ENCODE data around the gene TBX15. TPM values are rescaled to one million over a fixed set of nuclear protein-coding genes. Genes with fewer than 3 reads are reported as not detected.

Gene TBX15
- total and polyA plus RNA-seq, 3 donors from 2014 or later: 0.63 to 1.5 (median 0.74) TPM

DNA sequence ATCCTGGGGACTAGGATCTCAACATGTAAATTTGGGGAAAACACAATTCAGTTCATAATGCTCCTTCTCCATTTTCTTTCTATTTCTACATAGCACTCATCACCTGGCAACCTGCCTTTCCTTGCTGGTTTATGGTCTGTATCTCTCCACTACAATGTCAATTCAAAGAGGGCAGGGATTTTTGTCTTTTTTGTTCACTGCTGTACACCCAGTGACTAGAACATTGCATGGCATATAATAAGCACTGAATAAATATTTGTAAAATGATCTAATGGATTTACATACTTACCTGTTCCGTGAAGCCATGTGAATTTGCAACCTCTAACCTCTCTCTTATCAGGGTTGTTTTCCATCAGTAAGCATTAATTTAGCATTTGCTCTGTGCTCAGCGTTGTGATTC lies 27.4 kb upstream of the TBX15 start:
- intact Hi-C loops (cut with DNase I; ENCODE audit: low total_unique reads): no loop called here
- DNase-seq: no peak
- Histone ChIP-seq H3K27me3 (no peaks in the 10 kb centered on the region), H3K36me3 (ENCODE audit: low read depth, missing control alignments) (no peaks in the 10 kb centered on the region), H3K4me1 (no peaks in the 10 kb centered on the region), H3K9me3 (no peaks in the 10 kb centered on the region), H3K4me3 (no peak overlapping the region), H3K27ac (no peak overlapping the region)
- TF ChIP-seq POLR2A (IDR thresholded peaks at IDR 0.05): no peak
- TF ChIP-seq, protein P1, sequence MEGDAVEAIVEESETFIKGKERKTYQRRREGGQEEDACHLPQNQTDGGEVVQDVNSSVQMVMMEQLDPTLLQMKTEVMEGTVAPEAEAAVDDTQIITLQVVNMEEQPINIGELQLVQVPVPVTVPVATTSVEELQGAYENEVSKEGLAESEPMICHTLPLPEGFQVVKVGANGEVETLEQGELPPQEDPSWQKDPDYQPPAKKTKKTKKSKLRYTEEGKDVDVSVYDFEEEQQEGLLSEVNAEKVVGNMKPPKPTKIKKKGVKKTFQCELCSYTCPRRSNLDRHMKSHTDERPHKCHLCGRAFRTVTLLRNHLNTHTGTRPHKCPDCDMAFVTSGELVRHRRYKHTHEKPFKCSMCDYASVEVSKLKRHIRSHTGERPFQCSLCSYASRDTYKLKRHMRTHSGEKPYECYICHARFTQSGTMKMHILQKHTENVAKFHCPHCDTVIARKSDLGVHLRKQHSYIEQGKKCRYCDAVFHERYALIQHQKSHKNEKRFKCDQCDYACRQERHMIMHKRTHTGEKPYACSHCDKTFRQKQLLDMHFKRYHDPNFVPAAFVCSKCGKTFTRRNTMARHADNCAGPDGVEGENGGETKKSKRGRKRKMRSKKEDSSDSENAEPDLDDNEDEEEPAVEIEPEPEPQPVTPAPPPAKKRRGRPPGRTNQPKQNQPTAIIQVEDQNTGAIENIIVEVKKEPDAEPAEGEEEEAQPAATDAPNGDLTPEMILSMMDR (IDR thresholded peaks at IDR 0.05): no peak
- WGBS, 2 donors: 91% methylated on average over 2 of the region's 2 CpGs

DNA sequence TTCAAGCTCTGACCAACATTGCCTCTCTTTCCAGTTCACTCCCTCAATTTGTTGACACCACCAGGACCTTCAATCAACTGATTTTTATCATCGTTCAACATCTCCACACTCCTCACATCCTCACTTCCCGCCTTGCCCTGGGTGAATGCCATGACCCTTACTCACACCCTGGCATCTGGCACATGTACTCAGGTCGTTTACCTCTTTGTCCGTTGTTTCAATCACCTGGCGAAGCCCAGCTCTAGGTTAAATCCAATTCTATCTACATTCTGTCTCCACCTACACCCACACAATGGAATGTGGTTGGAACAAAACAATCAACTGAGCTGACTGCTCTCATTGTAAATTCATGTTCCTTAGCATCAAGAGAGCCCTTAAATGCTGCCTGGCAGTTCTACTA lies 24.2 kb upstream of the TBX15 start:
- no peaks in the 10 kb centered on the region for H3K36me3 ChIP-seq (ENCODE audit: low read depth, missing control alignments)
- H3K27ac ChIP-seq: no peak overlapping the region
- no peak for DNase-seq
- no peaks in the 10 kb centered on the region for H3K9me3 ChIP-seq
- TF ChIP-seq, protein P1 (IDR thresholded peaks at IDR 0.05): no peak
- TF ChIP-seq POLR2A (IDR thresholded peaks at IDR 0.05): no peak
- intact Hi-C loops (cut with DNase I; ENCODE audit: low total_unique reads): no loop called here
- no peak overlapping the region for H3K4me3 ChIP-seq
- 84 to 89% methylated on average over 5 of the region's 5 CpGs for WGBS, 2 donors
- no peaks in the 10 kb centered on the region for H3K27me3 ChIP-seq
- H3K4me1 ChIP-seq: peaks cover 10% of the 10 kb centered on the region

DNA sequence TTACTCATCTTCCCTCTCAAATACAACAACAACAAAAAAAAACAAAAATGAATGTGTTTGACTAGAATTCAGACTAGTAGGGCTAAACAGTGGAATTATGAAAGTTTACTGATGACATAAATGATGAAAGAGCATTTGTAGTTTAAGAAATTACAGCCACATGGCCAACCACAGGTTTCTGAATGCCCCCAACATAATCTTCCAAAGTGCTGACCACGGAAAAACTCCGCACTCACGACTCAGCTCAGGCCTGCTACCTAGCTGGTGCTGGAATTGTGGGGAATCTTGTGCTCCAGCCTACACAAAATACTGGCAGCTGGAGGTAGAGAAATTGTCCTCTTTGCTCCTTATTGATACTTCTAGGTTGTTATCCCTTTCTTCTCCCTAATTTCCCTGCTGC lies 23.6 kb upstream of the TBX15 start:
- H3K36me3 ChIP-seq (ENCODE audit: low read depth, missing control alignments): no peaks in the 10 kb centered on the region
- DNase-seq: no peak
- WGBS, 2 donors: 85 to 89% methylated on average over 3 of the region's 3 CpGs
- no peak overlapping the region for H3K27ac ChIP-seq
- no peak overlapping the region for H3K4me3 ChIP-seq
- no peak for TF ChIP-seq POLR2A (IDR thresholded peaks at IDR 0.05)
- TF ChIP-seq, protein P1 (IDR thresholded peaks at IDR 0.05): no peak
- peaks cover 13% of the 10 kb centered on the region for H3K4me1 ChIP-seq
- H3K27me3 ChIP-seq: no peaks in the 10 kb centered on the region
- H3K9me3 ChIP-seq: no peaks in the 10 kb centered on the region
- intact Hi-C loops (cut with DNase I; ENCODE audit: low total_unique reads): no loop called here

DNA sequence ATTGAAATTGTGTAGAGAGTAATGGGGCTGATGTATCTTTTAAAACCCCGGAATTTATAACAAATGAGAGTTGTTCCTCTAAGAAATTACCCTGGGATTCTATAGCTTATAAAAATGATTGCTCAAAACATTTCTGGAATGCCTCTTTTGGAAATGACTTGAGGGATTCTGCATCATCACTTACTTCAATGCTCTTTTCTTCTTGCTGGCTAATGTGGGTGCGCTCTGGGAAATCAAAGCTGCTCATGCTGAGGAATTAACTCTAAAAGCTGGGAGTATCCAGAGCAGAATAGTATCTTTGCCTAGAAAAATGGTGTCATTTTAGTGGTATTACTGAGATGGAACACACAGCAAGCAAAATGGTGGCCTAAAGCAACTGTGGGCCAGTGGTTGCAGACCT lies 23.0 kb upstream of the TBX15 start:
- WGBS, 2 donors: 91 to 94% methylated on average over 2 of the region's 2 CpGs

DNA sequence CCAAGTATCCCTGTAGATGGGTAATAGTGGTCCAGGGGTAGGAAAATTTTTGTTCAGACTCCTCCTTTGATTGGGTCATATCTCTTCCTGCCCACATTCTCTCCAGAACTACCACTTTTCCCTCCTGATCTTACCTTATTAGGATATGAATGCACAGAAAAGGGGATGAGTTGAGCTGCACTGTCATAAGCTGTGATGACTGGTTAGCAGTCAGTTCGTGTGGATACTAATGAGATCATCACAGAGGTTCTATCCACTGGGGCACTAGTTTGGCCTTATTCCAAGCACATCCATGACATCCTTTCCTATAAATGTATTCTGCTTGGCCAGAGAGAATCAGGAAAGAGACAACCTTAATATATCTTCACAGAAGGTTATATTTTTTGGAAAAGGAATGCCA lies 22.1 kb upstream of the TBX15 start:
- peaks cover 16% of the 10 kb centered on the region for H3K4me1 ChIP-seq
- no peaks in the 10 kb centered on the region for H3K27me3 ChIP-seq
- TF ChIP-seq, protein P1 (IDR thresholded peaks at IDR 0.05): no peak
- TF ChIP-seq POLR2A (IDR thresholded peaks at IDR 0.05): no peak
- DNase-seq: no peak
- H3K27ac ChIP-seq: no peak overlapping the region
- H3K9me3 ChIP-seq: no peaks in the 10 kb centered on the region
- intact Hi-C loops (cut with DNase I; ENCODE audit: low total_unique reads): no loop called here
- WGBS, 2 donors: 67 to 77% methylated on average over 1 of the region's 1 CpG
- H3K4me3 ChIP-seq: no peak overlapping the region
- no peaks in the 10 kb centered on the region for H3K36me3 ChIP-seq (ENCODE audit: low read depth, missing control alignments)

More for the DNA sequence above, 23.0 kb upstream of the TBX15 start:
- Histone ChIP-seq H3K9me3 (no peaks in the 10 kb centered on the region), H3K27ac (no peak overlapping the region), H3K4me1 (peaks cover 16% of the 10 kb centered on the region), H3K36me3 (ENCODE audit: low read depth, missing control alignments) (no peaks in the 10 kb centered on the region), H3K4me3 (no peak overlapping the region), H3K27me3 (no peaks in the 10 kb centered on the region)
- DNase-seq: no peak
- no peak for TF ChIP-seq POLR2A (IDR thresholded peaks at IDR 0.05)
- TF ChIP-seq, protein P1 (IDR thresholded peaks at IDR 0.05): no peak
- intact Hi-C loops (cut with DNase I; ENCODE audit: low total_unique reads): no loop called here
